ENCODE results near the gene BLTP1. TPM values are rescaled to one million over a fixed set of nuclear protein-coding genes. Genes with fewer than 3 reads are reported as not detected.

BLTP1 gene
- total RNA-seq, 1 donor from 2014 or later: 32.2 TPM

GRCh38 chr4:122195718-122196117 is 43.6 kb downstream of the BLTP1 start:
- intact Hi-C loops (cut with micrococcal nuclease): no loop called here
- Histone ChIP-seq H3K9me3 (replicated peaks) (no peaks in the 10 kb centered on the region), H3K27me3 (ENCODE audit: low read depth) (no peaks in the 10 kb centered on the region), H3K36me3 (peaks cover 58% of the 10 kb centered on the region), H3K4me3 (no peak overlapping the region), H3K27ac (replicated peaks) (no peak overlapping the region), H3K4me1 (no peaks in the 10 kb centered on the region)
- no peak for DNase-seq
- no peak for TF ChIP-seq CTCF (IDR thresholded peaks at IDR 0.05; ENCODE audit: borderline replicate concordance)

Other genes starting within 250 kb of the BLTP1 start
- gene TRPC3, start 200.3 kb upstream of the BLTP1 start, total RNA-seq: 0.25 TPM
- gene ADAD1, start 226.7 kb downstream of the BLTP1 start, total RNA-seq: not detected